PC-3 (cell line): ENCODE results near the gene DKK1. TPM values are rescaled to one million over a fixed set of nuclear protein-coding genes. Genes with fewer than 3 reads are reported as not detected.

Source experiments
- ATAC-seq: fragments of 200-7000 bp; cut with Tn5 transposase; 2 replicates; pipeline ENCODE4 v1.9.1; 2020; ENCODE audit warnings: mild to moderate bottlenecking, moderate library complexity
- BruUV-seq: library from RNA; stranded (reverse); fragments of 400-500 nt; replicated peaks from 2 replicates; lab custom pipeline; 2021; lab: Mats Ljungman, UMichigan
- CTCF ChIA-PET: fragments of 300-600 bp; sonication (Branson Sonifier 250); formaldehyde crosslinking; loops from one replicate; lab custom pipeline; 2022; ENCODE audit warnings: antibody characterized with exemption; lab: Charles Lee
- POLR2A ChIA-PET: fragments of 300-600 bp; sonication (Branson Sonifier 250); formaldehyde crosslinking; loops from one replicate; lab custom pipeline; 2022; ENCODE audit warnings: antibody characterized with exemption; ENCODE audit not compliant: unreplicated experiment; lab: Charles Lee
- DNase-seq: peaks from one replicate; pipeline ENCODE4 v3.0.0-alpha.2; 2015
- H2AFZ ChIP-seq: fragments of 300-600 bp; sonication (generic); 2 replicates; pipeline ENCODE4 v1.6.0; 2016; ENCODE audit warnings: antibody characterized with exemption, low read length
- H3F3A ChIP-seq: fragments of 300-600 bp; sonication (generic); one replicate; pipeline ENCODE4 v1.6.0; 2017; ENCODE audit warnings: antibody characterized with exemption, low read length, control low read depth, mild to moderate bottlenecking; ENCODE audit not compliant: unreplicated experiment
- H3K27ac ChIP-seq: fragments of 300-600 bp; sonication (generic); 2 replicates; pipeline ENCODE4 v1.5.1; 2016; ENCODE audit warnings: mild to moderate bottlenecking, low read length
- H3K27me3 ChIP-seq: fragments of 300-600 bp; sonication (generic); 2 replicates; pipeline ENCODE4 v1.6.1; 2016; ENCODE audit warnings: low read length, mixed read lengths
- H3K36me3 ChIP-seq: fragments of 300-600 bp; sonication (generic); 2 replicates; pipeline ENCODE4 v1.6.1; 2016; ENCODE audit warnings: low read depth, mixed run types, low read length, mixed read lengths
- H3K4me1 ChIP-seq: fragments of 300-600 bp; sonication (generic); 2 replicates; pipeline ENCODE4 v1.5.1; 2016; ENCODE audit warnings: low read length; ENCODE audit not compliant: insufficient read depth
- H3K4me2 ChIP-seq: fragments of 300-600 bp; sonication (generic); 2 replicates; pipeline ENCODE4 v1.6.0; 2016; ENCODE audit warnings: low read length
- H3K4me3 ChIP-seq: fragments of 300-600 bp; sonication (generic); 2 replicates; pipeline ENCODE4 v1.5.1; 2016; ENCODE audit warnings: mild to moderate bottlenecking, low read length, mixed read lengths
- H3K79me2 ChIP-seq: fragments of 300-600 bp; sonication (generic); 2 replicates; pipeline ENCODE4 v1.6.1; 2017; ENCODE audit warnings: low read length, mixed read lengths
- H3K9ac ChIP-seq: fragments of 300-600 bp; sonication (generic); 2 replicates; pipeline ENCODE4 v1.6.0; 2016; ENCODE audit warnings: mild to moderate bottlenecking, low read length
- H3K9me2 ChIP-seq: fragments of 300-600 bp; sonication (generic); replicated peaks from 2 replicates; pipeline ENCODE4 v1.6.1; 2016; ENCODE audit warnings: mixed run types, low read length, mixed read lengths
- H3K9me3 ChIP-seq: fragments of 300-600 bp; sonication (generic); 2 replicates; pipeline ENCODE4 v1.6.1; 2016; ENCODE audit warnings: low read length, mixed read lengths
- H4K20me1 ChIP-seq: fragments of 300-600 bp; sonication (generic); 2 replicates; pipeline ENCODE4 v1.6.1; 2016; ENCODE audit warnings: low read length, mixed read lengths
- CTCF ChIP-seq: fragments of 300-600 bp; sonication (generic); conservative IDR thresholded peaks from 2 replicates; pipeline ENCODE4 v1.5.1; 2017; ENCODE audit warnings: antibody characterized with exemption, low read depth, mild to moderate bottlenecking, low read length
- EZH2 ChIP-seq: fragments of 300-600 bp; sonication (generic); IDR thresholded peaks from one replicate; pipeline ENCODE4 v1.6.1; 2017; ENCODE audit warnings: antibody characterized with exemption, mild to moderate bottlenecking, low read length; ENCODE audit not compliant: unreplicated experiment
- EZH2phosphoT487 ChIP-seq: fragments of 300-600 bp; sonication (generic); IDR thresholded peaks from 2 replicates; pipeline ENCODE4 v1.6.1; 2018; ENCODE audit warnings: mild to moderate bottlenecking, antibody characterized with exemption, low read length, borderline replicate concordance
- intact Hi-C: fragments of 100-400 bp; cut with micrococcal nuclease; formaldehyde crosslinking; loops from 2 replicates; pipeline ENCODE4 v1.9.0; 2023
- total RNA-seq: library from RNA; depleted of rRNA; stranded (reverse); fragments of >200 nt; gene quantifications from 2 replicates; pipeline ENCODE4 v1.2.3, GENCODE V29; 2014

Gene DKK1
- total RNA-seq, 1 experiment from 2014 or later: 1,592 TPM

DNA sequence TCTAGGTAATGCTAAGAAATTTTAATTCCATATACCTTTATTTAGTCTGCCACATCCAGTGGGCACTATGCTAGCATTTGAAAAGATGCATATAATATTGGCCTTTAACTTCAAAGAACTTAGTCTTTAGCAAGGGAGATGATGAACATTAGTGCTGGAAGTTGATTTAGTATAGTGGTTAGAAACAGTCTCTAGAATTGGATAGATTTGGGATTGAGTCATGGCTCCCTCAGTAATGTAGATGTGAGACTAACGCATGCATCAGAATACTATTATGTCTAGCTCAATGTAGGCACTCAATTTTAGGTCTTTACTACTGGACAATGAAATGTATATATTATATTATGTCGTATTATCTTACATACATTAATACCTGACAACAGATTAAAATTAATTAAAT lies 5.8 kb downstream of the DKK1 start:
- Histone ChIP-seq H3K79me2 (peaks cover 49% of the 10 kb centered on the region), H3K36me3 (peaks cover 42% of the 10 kb centered on the region), H3K4me1 (peaks cover 35% of the 10 kb centered on the region), H2AFZ (no peak overlapping the region), H4K20me1 (peaks cover 9% of the 10 kb centered on the region), H3F3A (peaks cover 48% of the 10 kb centered on the region), H3K4me3 (peak overlapping the region; percentile 34), H3K9ac (peak overlapping the region; percentile 72), H3K9me3 (no peaks in the 10 kb centered on the region), H3K9me2 (no peaks in the 10 kb centered on the region), H3K4me2 (peak overlapping the region; percentile 53), H3K27me3 (no peaks in the 10 kb centered on the region), H3K27ac (peak overlapping the region; percentile 86)
- BruUV-seq: no TSS peak
- intact Hi-C loops: loop anchor here (1.0 kb wide), 7 partner anchors 14 to 169 kb away; no protein-coding TSS in a partner anchor
- ATAC-seq (no peak), DNase-seq (peak; percentile 72)
- ChIA-PET CTCF (interaction anchor here (0.7 to 2.5 kb wide), 6 partner anchors 13 to 169 kb away, joined by 3 to 17 read pairs (median 4); no protein-coding TSS in a partner anchor), POLR2A (interaction anchor here (0.6 to 1.6 kb wide), 7 partner anchors 13 to 167 kb away, joined by 3 to 17 read pairs (median 6); no protein-coding TSS in a partner anchor)
- TF ChIP-seq EZH2phosphoT487 (no peak), EZH2 (no peak), CTCF (no peak)

GRCh38 chr10:52322323-52322722 lies 8.2 kb downstream of the DKK1 start:
- H3K9ac ChIP-seq: no peak overlapping the region
- ATAC-seq: no peak

More at GRCh38 chr10:52322323-52322722, 8.2 kb downstream of the DKK1 start:
- no peak overlapping the region for H2AFZ ChIP-seq
- H3K4me3 ChIP-seq: no peak overlapping the region
- POLR2A ChIA-PET: no interaction called here
- H3K4me1 ChIP-seq: peaks cover 37% of the 10 kb centered on the region
- no peaks in the 10 kb centered on the region for H4K20me1 ChIP-seq
- BruUV-seq: no TSS peak
- H3K9me3 ChIP-seq: no peaks in the 10 kb centered on the region
- H3F3A ChIP-seq: peaks cover 26% of the 10 kb centered on the region
- H3K27ac ChIP-seq: no peak overlapping the region
- H3K9me2 ChIP-seq: no peaks in the 10 kb centered on the region
- H3K4me2 ChIP-seq: no peak overlapping the region
- TF ChIP-seq EZH2phosphoT487 (no peak), CTCF (no peak), EZH2 (no peak)
- H3K79me2 ChIP-seq: peaks cover 25% of the 10 kb centered on the region
- CTCF ChIA-PET: no interaction called here
- H3K36me3 ChIP-seq: peaks cover 19% of the 10 kb centered on the region
- DNase-seq: no peak
- H3K27me3 ChIP-seq: no peaks in the 10 kb centered on the region
- intact Hi-C loops: no loop called here
